Thoracic aorta (tissue), 2 donors: ENCODE measurements around the gene GLRX2. TPM values are rescaled to one million over a fixed set of nuclear protein-coding genes. Genes with fewer than 3 reads are reported as not detected.
A peak's percentile ranks its signal among the peaks of the same experiment; 100 is the strongest.

Source experiments
- ATAC-seq: fragments of 150-250 bp; one replicate; pipeline ENCODE4 v1.8.0; 2017; ENCODE audit warnings: low read depth; ENCODE audit not compliant: insufficient number of reproducible peaks, low FRiP score
- DNase-seq: peaks from one replicate; pipeline ENCODE4 v3.0.0-alpha.2; 2020; ENCODE audit warnings: low spot score
- H3K27ac ChIP-seq, 2 donors: fragments of 200-600 bp; sonication (generic); 1 replicate in 1 of 2; 2 replicates in 1 of 2; pipeline ENCODE4 v1.5.1; 2016; ENCODE audit warnings: mild to moderate bottlenecking in 2 of 2, moderate library complexity in 2 of 2
- H3K27me3 ChIP-seq: fragments of 200-600 bp; sonication (generic); replicated peaks from 2 replicates; pipeline ENCODE4 v1.6.0; 2016; ENCODE audit warnings: mild to moderate bottlenecking; ENCODE audit not compliant: insufficient read depth
- H3K36me3 ChIP-seq: fragments of 200-600 bp; sonication (generic); one replicate; pipeline ENCODE4 v1.5.1; 2016
- H3K4me1 ChIP-seq, 2 donors: fragments of 200-600 bp; sonication (generic); 1 replicate in 1 of 2; 2 replicates in 1 of 2; pipeline versions ENCODE4 v1.5.1 to v1.6.0; 2016; ENCODE audit warnings: low read depth in 2 of 2, mild to moderate bottlenecking in 1 of 2; ENCODE audit not compliant: control insufficient read depth in 1 of 2
- H3K4me3 ChIP-seq: fragments of 200-600 bp; sonication (generic); 2 replicates; pipeline ENCODE4 v1.5.1; 2016; ENCODE audit warnings: mild to moderate bottlenecking
- H3K9me3 ChIP-seq: fragments of 200-600 bp; sonication (generic); 2 replicates; pipeline ENCODE4 v1.5.1; 2016
- total RNA-seq, 2 donors: library from RNA; depleted of rRNA; stranded (reverse); fragments of >200 nt; gene quantifications; one replicate each; pipeline versions ENCODE4 v1.1.0 to v1.2.3, GENCODE V29; 2016
- TF ChIP-seq, protein P1 (sequence below): fragments of 200-600 bp; sonication (generic); IDR thresholded peaks from one replicate; pipeline ENCODE4 v1.5.1; 2019; ENCODE audit warnings: antibody characterized with exemption

The GLRX2 gene, protein sequence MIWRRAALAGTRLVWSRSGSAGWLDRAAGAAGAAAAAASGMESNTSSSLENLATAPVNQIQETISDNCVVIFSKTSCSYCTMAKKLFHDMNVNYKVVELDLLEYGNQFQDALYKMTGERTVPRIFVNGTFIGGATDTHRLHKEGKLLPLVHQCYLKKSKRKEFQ
- 1 to 10 TPM; 4.7 to 8.3 TPM for total RNA-seq

DNA sequence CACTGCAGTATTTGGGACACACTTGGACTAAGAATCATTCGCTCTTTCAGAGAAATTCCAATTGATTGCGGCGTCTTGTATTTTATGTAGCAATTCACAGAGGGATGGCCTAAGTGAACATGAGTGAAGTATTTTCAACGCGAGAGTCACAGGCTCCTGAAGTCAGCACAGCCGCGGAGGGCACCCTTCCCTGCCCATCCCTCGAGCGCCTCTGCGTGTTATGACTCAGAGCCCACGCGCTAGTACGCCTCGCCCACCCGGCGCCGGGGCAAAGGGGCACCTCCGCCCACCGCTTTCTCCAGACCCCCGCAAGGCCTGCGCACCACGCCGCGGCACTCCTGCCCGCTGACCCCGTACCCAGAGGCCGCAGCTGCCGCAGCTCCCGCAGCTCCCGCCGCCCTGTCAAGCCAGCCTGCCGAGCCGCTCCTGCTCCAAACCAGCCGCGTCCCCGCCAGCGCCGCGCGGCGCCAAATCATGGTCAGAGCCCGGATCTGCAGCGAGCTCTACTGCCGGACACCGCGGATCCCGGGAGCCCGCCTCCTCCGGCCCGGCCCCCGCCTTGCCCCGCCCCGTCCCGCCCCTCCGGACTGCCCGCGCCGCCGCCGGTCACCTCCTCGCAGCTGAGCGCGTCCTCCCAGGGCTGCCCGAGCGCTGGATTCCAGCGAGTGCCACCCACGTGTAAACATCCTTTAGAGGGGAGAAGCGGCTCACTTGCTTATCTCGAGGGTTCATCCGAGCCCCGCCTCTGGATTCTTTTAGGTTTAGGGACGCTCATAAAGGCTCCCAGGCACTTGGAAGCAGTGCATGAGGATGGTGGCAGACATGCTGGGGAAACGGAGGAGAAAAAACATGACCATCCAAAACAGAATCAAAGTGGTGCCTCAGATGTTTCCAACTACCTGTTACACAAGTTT, at the start of gene GLRX2:
Gene GLRX2, minus strand, starts transcription at position 508 of the 914 bp plus-strand sequence. Its CDS starts 32 bp downstream, at position 476.
- DNase-seq (peak; percentile 62), ATAC-seq (peak; percentile 88)
- Histone ChIP-seq H3K4me1 (peaks cover 10 to 29% of the 10 kb centered on the region in 2 donors), H3K27me3 (no peaks in the 10 kb centered on the region), H3K36me3 (peaks cover 3% of the 10 kb centered on the region), H3K27ac (peak within 1 kb of the TSS; percentile 89 to 93), H3K4me3 (peak within 1 kb of the TSS; percentile 74), H3K9me3 (no peaks in the 10 kb centered on the region)
- TF ChIP-seq, protein P1, sequence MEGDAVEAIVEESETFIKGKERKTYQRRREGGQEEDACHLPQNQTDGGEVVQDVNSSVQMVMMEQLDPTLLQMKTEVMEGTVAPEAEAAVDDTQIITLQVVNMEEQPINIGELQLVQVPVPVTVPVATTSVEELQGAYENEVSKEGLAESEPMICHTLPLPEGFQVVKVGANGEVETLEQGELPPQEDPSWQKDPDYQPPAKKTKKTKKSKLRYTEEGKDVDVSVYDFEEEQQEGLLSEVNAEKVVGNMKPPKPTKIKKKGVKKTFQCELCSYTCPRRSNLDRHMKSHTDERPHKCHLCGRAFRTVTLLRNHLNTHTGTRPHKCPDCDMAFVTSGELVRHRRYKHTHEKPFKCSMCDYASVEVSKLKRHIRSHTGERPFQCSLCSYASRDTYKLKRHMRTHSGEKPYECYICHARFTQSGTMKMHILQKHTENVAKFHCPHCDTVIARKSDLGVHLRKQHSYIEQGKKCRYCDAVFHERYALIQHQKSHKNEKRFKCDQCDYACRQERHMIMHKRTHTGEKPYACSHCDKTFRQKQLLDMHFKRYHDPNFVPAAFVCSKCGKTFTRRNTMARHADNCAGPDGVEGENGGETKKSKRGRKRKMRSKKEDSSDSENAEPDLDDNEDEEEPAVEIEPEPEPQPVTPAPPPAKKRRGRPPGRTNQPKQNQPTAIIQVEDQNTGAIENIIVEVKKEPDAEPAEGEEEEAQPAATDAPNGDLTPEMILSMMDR, result peak; percentile 23

DNA sequence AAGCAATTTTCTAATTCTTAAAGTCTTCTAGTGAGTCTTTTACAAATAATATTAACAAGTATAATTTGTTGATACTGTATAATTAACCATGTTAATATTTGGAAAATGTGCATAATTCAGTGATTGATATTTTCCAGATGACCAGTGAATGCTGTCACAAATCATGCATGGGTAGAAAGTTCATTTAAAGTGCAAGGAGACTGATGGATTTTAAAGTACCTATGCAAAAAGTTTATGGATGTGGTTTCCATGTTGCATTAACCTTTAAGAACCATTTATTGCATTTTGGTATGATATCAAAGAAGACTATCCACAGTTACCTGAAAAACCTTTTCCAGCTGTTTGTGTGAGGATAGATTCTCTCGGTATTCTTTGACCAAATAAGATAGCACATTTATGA, 39.8 kb upstream of the GLRX2 start:
- Histone ChIP-seq H3K27ac (no peak overlapping the region), H3K4me1 (peaks cover 2 to 5% of the 10 kb centered on the region in 2 donors), H3K36me3 (peaks cover 27% of the 10 kb centered on the region), H3K9me3 (no peaks in the 10 kb centered on the region), H3K4me3 (no peak overlapping the region), H3K27me3 (no peaks in the 10 kb centered on the region)
- TF ChIP-seq, protein P1, result no peak
- no peak for ATAC-seq
- no peak for DNase-seq

DNA sequence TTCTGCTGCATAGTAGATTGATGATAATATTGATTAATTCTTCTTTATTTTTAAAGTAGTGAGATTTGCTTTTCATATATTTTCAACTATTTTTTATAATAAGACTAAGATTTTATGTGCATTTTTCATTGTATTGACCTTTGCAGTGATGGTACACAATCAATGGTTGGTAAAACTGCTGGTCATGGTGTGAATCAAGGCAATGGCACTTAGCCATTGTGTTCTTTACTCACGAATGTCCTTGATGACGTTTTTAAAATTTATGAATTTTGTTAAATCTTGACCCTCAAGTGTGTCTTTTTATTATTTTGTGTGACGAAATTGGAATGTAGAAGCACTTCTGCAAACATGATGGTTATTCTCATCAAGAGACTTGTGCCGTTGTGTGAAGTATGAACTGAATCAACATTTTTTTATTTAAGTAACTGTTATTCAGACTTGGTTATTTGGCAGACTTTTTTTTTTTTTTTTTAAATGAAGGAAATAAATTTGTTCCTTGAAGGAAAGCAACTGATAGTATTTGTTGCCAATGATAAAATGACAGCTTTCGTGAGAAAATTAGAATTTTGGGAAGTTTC, 39.2 kb upstream of the GLRX2 start:
- no peak overlapping the region for H3K4me3 ChIP-seq
- no peaks in the 10 kb centered on the region for H3K27me3 ChIP-seq
- ATAC-seq (no peak), DNase-seq (no peak)
- H3K4me1 ChIP-seq, result peaks cover 2 to 5% of the 10 kb centered on the region in 2 donors
- H3K36me3 ChIP-seq, result peaks cover 31% of the 10 kb centered on the region
- H3K27ac ChIP-seq, result no peak overlapping the region
- H3K9me3 ChIP-seq, result no peaks in the 10 kb centered on the region
- TF ChIP-seq, protein P1, result no peak

DNA sequence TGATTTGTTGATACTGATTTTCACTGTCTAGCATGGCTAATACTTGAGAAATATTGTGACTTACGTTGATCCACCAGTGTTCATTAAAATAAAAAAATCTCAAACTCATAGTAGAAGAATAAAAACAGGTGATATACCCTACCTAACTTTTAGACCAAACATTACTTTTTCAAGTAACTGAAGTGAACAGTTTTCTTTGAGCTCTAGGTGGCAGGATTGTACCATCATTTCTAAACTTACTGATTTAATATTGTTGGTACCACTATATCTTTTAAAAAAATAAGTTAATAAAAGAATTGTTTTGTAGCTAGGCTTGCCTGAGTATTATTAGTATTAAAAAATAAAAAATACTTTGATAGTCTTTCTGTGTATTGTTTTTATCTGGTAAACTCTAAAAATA, 38.1 kb upstream of the GLRX2 start:
- no peaks in the 10 kb centered on the region for H3K9me3 ChIP-seq
- H3K4me1 ChIP-seq, result peaks cover 2 to 5% of the 10 kb centered on the region in 2 donors
- TF ChIP-seq, protein P1, result no peak
- no peak for DNase-seq
- no peaks in the 10 kb centered on the region for H3K27me3 ChIP-seq
- H3K4me3 ChIP-seq, result no peak overlapping the region
- H3K36me3 ChIP-seq, result peaks cover 35% of the 10 kb centered on the region
- ATAC-seq, result no peak
- no peak overlapping the region for H3K27ac ChIP-seq

DNA sequence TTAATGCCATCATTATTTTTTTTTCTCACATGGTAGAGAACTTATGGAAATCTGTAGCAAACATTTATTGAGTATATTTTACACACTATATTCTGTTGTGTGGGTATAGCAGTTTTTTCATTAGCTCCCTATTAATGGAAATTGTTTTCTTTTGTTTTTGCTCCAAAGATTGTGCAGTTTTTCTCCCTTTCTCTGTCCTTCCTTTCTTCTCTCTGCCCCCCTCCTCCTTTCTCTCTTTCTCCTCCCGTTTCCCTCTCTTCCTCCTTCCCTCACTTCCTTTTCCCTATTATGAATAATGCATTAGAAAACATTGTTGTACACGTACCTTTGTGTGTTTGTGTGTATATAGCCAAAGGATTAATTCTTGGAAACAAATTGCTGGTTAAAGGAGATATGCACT, 37.2 kb upstream of the GLRX2 start:
- Histone ChIP-seq H3K4me1 (peaks cover 2 to 6% of the 10 kb centered on the region in 2 donors), H3K4me3 (no peak overlapping the region), H3K27me3 (no peaks in the 10 kb centered on the region), H3K36me3 (peaks cover 33% of the 10 kb centered on the region), H3K9me3 (no peaks in the 10 kb centered on the region), H3K27ac (no peak overlapping the region)
- TF ChIP-seq, protein P1, result no peak
- ATAC-seq (no peak), DNase-seq (no peak)
